NAMALWA (cell line): Measurements from ENCODE around the gene PRAMEF6.
"Not testable (repeated sequence)": the region's sequence is repeated elsewhere in the genome, so short reads cannot be mapped to it uniquely, and the experiment has no call there.

ENCODE experiments used
- DNase-seq: peaks from one replicate; pipeline ENCODE4 v3.0.0-alpha.2; 2015; ENCODE audit warnings: low spot score

Gene PRAMEF6

GRCh38 chr1:12947480-12947879, at the start of gene PRAMEF6:
TSS of gene PRAMEF6 (minus strand) at chr1:12947580. CDS start at chr1:12942518, 5,062 bp downstream.
- not testable (repeated sequence) for DNase-seq

DNA sequence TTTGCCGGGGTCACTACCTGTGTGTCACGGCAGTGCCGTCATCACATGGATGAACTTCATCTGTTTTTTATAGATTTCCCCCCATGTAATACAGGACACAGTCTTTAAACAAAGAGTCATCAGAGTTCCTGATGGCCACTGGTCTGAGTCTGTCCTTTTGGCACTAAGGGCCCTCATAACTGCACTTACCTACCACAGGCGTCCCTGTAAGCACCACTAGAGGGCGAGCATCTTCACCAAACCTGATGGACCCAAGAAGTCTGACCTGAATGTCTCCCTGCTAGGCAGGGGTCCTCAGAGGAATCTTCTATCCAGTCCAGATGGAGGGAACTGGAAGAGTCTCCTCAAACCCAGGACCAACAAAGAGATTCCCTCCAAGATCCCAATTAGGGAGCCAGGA, 23.0 kb downstream of the PRAMEF6 start:
- not testable (repeated sequence) for DNase-seq

- not testable (repeated sequence) for DNase-seq
Measured at GRCh38 chr1:12921749-12922148, 25.6 kb downstream of the PRAMEF6 start.

DNA sequence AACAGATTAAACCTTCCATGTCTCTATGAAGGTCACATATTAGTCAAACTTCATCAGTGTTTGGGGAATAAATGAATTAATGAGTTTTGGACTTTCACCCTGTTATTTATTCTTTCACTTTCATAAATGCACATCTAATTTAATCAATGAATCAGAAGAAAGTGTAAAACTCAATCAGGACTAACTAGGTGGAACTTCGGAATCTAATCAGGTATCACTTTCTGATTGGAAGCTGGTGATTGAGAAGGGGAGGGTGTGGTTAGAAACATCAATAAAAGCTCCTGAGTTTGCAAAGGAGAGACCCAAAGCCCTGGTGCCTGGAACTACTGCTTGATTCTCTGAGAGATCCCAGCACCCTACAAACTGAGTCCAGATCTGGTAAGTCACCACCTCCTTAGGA, 31.1 kb downstream of the PRAMEF6 start, which contains the start of gene PRAMEF7:
Gene PRAMEF7 (plus strand): TSS at position 301 of the 400 bp plus-strand sequence. CDS start 1,083 bp downstream, outside the sequence.
- not testable (repeated sequence) for DNase-seq

DNA sequence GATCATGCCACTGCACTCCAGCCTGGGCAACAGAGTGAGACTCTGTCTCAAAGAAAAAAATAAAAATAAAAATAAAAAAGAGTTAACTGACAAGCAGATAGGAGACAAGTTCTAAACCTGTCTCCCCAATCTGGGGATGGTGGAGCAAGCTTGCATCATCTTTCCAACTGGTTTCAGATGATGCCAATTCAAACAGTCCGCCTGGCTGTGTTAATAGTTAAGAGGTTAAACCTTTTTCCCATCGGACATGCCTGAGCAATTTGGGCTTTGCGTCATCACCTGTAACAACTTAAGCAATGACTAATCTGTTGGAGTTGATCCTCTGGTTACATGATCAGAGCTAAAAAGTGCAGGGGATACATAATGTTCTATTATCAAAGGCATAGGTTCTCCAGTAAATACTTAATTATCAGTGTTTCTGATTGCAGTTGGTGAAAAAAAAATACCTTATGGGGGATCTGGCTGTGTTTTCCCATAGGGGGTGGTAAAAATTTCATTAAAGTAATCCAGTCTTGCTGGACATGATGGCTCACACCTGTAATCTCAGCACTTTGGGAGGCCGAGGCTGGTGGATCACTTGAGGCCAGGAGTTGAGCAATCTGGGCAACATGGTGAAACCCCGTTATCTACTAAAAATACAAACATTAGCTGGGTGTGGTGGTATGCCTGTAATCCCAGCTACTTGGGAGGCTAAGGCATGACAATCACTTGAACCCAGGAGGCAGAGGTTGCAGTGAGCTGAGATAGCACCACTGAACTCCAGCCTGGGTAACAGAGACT, 43.4 kb downstream of the PRAMEF6 start:
- not testable (repeated sequence) for DNase-seq

DNA sequence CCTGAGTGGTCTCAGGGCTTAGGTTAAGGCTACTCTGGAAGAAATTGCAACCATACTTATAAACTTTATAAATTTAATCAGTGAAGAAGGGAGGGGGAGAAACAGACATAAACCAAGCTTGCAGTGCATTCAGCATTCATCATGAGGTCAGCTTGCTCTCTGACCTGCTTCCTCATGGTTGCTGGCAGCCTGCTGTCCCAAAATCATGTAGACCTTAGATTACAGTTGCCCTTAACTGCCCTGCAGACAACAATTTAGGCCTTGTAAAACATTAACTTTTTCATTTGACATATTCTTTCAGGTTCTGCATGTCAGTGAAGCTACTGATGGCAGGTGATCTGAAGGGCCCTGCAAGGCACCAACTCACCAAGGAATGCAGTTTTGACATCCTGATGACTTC, 48.2 kb downstream of the PRAMEF6 start:
- not testable (repeated sequence) for DNase-seq

GRCh38 chr1:12898170-12898569, 49.2 kb downstream of the PRAMEF6 start, which contains the start of gene PRAMEF10:
TSS of gene PRAMEF10 (minus strand) at chr1:12898270. CDS start at chr1:12895847, 2,423 bp downstream.
- not testable (repeated sequence) for DNase-seq
